ENCODE results near the gene CAPN5. TPM values are rescaled to one million over a fixed set of nuclear protein-coding genes. Genes with fewer than 3 reads are reported as not detected.

CAPN5 gene
- total RNA-seq, 1 experiment from 2014 or later = 27.4 TPM

GRCh38 chr11:77039491-77040400 lies 27.0 kb upstream of the CAPN5 start (continued):
- TF ChIP-seq, protein P1, sequence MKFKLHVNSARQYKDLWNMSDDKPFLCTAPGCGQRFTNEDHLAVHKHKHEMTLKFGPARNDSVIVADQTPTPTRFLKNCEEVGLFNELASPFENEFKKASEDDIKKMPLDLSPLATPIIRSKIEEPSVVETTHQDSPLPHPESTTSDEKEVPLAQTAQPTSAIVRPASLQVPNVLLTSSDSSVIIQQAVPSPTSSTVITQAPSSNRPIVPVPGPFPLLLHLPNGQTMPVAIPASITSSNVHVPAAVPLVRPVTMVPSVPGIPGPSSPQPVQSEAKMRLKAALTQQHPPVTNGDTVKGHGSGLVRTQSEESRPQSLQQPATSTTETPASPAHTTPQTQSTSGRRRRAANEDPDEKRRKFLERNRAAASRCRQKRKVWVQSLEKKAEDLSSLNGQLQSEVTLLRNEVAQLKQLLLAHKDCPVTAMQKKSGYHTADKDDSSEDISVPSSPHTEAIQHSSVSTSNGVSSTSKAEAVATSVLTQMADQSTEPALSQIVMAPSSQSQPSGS (CRISPR knock-in tag; IDR thresholded peaks at IDR 0.05; ENCODE audit: borderline replicate concordance, low read depth) = peak; percentile 85
- TF ChIP-seq FOXP1 (CRISPR knock-in tag; IDR thresholded peaks at IDR 0.05; ENCODE audit: borderline replicate concordance) = peak; percentile 99
- TF ChIP-seq ZNF317 (CRISPR knock-in tag; IDR thresholded peaks at IDR 0.05; ENCODE audit: borderline replicate concordance, low read depth) = peak; percentile 65; the same call in 1 of the 2 replicates

GRCh38 chr11:77040401-77040777 lies 26.4 kb upstream of the CAPN5 start:
- CTCF ChIA-PET = interaction anchor here (0.7 to 9.0 kb wide), 21 partner anchors 8 to 343 kb away, joined by 3 to 86 read pairs (median 5); partner anchors contain the start of gene CAPN5
- no peaks in the 10 kb centered on the region for H3K36me3 Mint-ChIP-seq
- peaks cover 7% of the 10 kb centered on the region for H3K4me1 Mint-ChIP-seq
- POLR2A ChIA-PET = interaction anchor here (0.5 to 0.6 kb wide), 2 partner anchors 16 to 185 kb away, joined by 3 to 5 read pairs; no protein-coding TSS in a partner anchor
- H3K4me3 Mint-ChIP-seq = peak overlapping the region; percentile 39; the same call in 1 of the 2 replicates
- ATAC-seq = no peak
- DNase-seq (ENCODE audit: low spot score) = no peak
- H3K27ac Mint-ChIP-seq = no peak overlapping the region
- no peaks in the 10 kb centered on the region for H3K9me3 Mint-ChIP-seq
- no peak for TF ChIP-seq NFATC4 (CRISPR knock-in tag; IDR thresholded peaks at IDR 0.05)
- TF ChIP-seq, protein P2, sequence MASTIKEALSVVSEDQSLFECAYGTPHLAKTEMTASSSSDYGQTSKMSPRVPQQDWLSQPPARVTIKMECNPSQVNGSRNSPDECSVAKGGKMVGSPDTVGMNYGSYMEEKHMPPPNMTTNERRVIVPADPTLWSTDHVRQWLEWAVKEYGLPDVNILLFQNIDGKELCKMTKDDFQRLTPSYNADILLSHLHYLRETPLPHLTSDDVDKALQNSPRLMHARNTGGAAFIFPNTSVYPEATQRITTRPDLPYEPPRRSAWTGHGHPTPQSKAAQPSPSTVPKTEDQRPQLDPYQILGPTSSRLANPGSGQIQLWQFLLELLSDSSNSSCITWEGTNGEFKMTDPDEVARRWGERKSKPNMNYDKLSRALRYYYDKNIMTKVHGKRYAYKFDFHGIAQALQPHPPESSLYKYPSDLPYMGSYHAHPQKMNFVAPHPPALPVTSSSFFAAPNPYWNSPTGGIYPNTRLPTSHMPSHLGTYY (CRISPR knock-in tag; IDR thresholded peaks at IDR 0.05) = no peak
- TF ChIP-seq, protein P3, sequence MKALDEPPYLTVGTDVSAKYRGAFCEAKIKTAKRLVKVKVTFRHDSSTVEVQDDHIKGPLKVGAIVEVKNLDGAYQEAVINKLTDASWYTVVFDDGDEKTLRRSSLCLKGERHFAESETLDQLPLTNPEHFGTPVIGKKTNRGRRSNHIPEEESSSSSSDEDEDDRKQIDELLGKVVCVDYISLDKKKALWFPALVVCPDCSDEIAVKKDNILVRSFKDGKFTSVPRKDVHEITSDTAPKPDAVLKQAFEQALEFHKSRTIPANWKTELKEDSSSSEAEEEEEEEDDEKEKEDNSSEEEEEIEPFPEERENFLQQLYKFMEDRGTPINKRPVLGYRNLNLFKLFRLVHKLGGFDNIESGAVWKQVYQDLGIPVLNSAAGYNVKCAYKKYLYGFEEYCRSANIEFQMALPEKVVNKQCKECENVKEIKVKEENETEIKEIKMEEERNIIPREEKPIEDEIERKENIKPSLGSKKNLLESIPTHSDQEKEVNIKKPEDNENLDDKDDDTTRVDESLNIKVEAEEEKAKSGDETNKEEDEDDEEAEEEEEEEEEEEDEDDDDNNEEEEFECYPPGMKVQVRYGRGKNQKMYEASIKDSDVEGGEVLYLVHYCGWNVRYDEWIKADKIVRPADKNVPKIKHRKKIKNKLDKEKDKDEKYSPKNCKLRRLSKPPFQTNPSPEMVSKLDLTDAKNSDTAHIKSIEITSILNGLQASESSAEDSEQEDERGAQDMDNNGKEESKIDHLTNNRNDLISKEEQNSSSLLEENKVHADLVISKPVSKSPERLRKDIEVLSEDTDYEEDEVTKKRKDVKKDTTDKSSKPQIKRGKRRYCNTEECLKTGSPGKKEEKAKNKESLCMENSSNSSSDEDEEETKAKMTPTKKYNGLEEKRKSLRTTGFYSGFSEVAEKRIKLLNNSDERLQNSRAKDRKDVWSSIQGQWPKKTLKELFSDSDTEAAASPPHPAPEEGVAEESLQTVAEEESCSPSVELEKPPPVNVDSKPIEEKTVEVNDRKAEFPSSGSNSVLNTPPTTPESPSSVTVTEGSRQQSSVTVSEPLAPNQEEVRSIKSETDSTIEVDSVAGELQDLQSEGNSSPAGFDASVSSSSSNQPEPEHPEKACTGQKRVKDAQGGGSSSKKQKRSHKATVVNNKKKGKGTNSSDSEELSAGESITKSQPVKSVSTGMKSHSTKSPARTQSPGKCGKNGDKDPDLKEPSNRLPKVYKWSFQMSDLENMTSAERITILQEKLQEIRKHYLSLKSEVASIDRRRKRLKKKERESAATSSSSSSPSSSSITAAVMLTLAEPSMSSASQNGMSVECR (CRISPR knock-in tag; IDR thresholded peaks at IDR 0.05; ENCODE audit: borderline replicate concordance) = no peak
- TF ChIP-seq, protein P4, sequence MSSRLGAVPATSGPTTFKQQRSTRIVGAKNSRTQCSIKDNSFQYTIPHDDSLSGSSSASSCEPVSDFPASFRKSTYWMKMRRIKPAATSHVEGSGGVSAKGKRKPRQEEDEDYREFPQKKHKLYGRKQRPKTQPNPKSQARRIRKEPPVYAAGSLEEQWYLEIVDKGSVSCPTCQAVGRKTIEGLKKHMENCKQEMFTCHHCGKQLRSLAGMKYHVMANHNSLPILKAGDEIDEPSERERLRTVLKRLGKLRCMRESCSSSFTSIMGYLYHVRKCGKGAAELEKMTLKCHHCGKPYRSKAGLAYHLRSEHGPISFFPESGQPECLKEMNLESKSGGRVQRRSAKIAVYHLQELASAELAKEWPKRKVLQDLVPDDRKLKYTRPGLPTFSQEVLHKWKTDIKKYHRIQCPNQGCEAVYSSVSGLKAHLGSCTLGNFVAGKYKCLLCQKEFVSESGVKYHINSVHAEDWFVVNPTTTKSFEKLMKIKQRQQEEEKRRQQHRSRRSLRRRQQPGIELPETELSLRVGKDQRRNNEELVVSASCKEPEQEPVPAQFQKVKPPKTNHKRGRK (CRISPR knock-in tag; IDR thresholded peaks at IDR 0.05; ENCODE audit: borderline replicate concordance) = no peak
- TF ChIP-seq, protein P5, sequence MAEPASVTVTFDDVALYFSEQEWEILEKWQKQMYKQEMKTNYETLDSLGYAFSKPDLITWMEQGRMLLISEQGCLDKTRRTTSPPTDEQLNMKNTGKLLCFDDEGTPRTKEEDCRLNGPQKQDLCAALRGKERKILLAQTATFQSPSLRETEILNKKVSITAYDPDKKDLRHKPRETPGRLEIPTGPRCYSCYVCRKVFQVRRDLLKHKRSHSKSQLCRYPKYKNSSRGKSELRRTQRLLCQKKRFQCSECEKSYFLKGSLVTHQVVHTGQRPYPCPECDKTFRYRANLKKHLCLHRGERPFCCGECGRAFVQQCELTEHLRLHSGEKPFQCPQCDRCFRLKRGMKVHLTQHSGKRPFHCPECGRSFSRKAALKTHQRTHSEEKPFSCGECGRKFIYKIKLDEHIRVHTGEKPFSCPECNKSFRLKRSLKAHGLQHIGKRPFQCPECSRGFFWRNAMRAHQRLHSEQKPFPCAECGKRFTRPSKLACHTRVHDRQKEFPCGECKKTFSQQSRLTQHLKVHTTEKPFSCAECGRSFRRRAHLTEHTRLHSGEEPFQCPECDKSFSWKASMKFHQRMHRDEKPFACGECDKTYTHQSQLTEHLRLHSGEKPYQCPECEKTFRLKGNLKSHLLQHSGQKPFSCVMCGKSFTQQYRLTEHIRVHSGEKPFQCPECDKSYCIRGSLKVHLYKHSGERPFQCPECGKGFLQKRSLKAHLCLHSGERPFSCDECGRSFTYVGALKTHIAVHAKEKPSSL (CRISPR knock-in tag; conservative IDR thresholded peaks at IDR 0.05) = no peak
- no peak for TF ChIP-seq SMAD3 (CRISPR knock-in tag; IDR thresholded peaks at IDR 0.05; ENCODE audit: borderline replicate concordance)
- no peak for TF ChIP-seq GABPB1 (CRISPR knock-in tag; IDR thresholded peaks at IDR 0.05)
- no peak for TF ChIP-seq ZNF423 (CRISPR knock-in tag; IDR thresholded peaks at IDR 0.05)
- TF ChIP-seq, protein P6, sequence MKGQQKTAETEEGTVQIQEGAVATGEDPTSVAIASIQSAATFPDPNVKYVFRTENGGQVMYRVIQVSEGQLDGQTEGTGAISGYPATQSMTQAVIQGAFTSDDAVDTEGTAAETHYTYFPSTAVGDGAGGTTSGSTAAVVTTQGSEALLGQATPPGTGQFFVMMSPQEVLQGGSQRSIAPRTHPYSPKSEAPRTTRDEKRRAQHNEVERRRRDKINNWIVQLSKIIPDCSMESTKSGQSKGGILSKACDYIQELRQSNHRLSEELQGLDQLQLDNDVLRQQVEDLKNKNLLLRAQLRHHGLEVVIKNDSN (CRISPR knock-in tag; IDR thresholded peaks at IDR 0.05) = no peak
- peaks cover 54% of the 10 kb centered on the region for H3K27me3 Mint-ChIP-seq (ENCODE audit: low read depth)
